HepG2 (cell line): ENCODE measurements around the gene VKORC1. TPM values are rescaled to one million over a fixed set of nuclear protein-coding genes. Genes with fewer than 3 reads are reported as not detected.
A peak's percentile ranks its signal among the peaks of the same experiment; 100 is the strongest.

ENCODE experiments used
- ATAC-seq: fragments of 200-7000 bp; cut with Tn5 transposase; 3 replicates; pipeline ENCODE4 v1.9.1; 2020; ENCODE audit warnings: mild to moderate bottlenecking, moderate library complexity
- BruUV-seq: library from RNA; stranded (reverse); fragments of 400-500 nt; replicated peaks from 2 replicates; lab custom pipeline; 2021; lab: Mats Ljungman, UMichigan
- CTCF ChIA-PET: fragments of 300-600 bp; formaldehyde crosslinking; extraction: SDS; loops from one replicate; lab custom pipeline; 2021; ENCODE audit warnings: low total read pairs, inconsistent platforms, low intra/inter-chr PET ratio; lab: Yijun Ruan, JAX
- POLR2A ChIA-PET: fragments of 350-600 bp; sonication (Branson Sonifier 250); formaldehyde crosslinking; loops from one replicate; lab custom pipeline; 2020; ENCODE audit warnings: antibody characterized with exemption, inconsistent platforms; lab: Yijun Ruan, JAX
- DNase-seq: peaks from one replicate; pipeline ENCODE4 v3.0.0-alpha.2; 2015; ENCODE audit warnings: low spot score
- FAIRE-seq: peaks from 3 replicates; lab custom pipeline; 2011; peaks lifted over from hg19 to GRCh38; lab: Jason Lieb, UNC
- H2AFZ ChIP-seq: one replicate; pipeline ENCODE4 v1.6.1; 2011; ENCODE audit warnings: low read length, inconsistent platforms
- H3K27ac ChIP-seq: fragments of 300-600 bp; 3 replicates; pipeline ENCODE4 v1.8.0; 2011; ENCODE audit warnings: mixed run types, mild to moderate bottlenecking, mixed read lengths, low read length, inconsistent platforms; ENCODE audit not compliant: insufficient read depth; ENCODE audit errors: extremely low read length
- H3K27me3 ChIP-seq, 2 experiments: fragments of 200-600 bp in 1 of 2; 2 replicates in 1 of 2; 3 replicates in 1 of 2; pipeline versions ENCODE4 v1.6.0 to v1.8.0; 2011; ENCODE audit warnings: low read length in 2 of 2, mild to moderate bottlenecking in 2 of 2, moderate library complexity in 2 of 2, inconsistent platforms in 1 of 2; ENCODE audit not compliant: insufficient read depth in 2 of 2, control insufficient read depth in 1 of 2
- H3K36me3 ChIP-seq, 2 experiments: fragments of 200-600 bp in 1 of 2; replicated peaks in 1 of 2; 2 replicates in 1 of 2; 3 replicates in 1 of 2; pipeline versions ENCODE4 v1.5.1 to v1.8.0; 2011; ENCODE audit warnings: low read length in 2 of 2, inconsistent platforms in 1 of 2; ENCODE audit not compliant: insufficient read depth in 2 of 2, control insufficient read depth in 1 of 2
- H3K4me1 ChIP-seq: 2 replicates; pipeline ENCODE4 v1.5.1; 2012; ENCODE audit warnings: low read length, inconsistent platforms; ENCODE audit not compliant: insufficient read depth
- H3K4me2 ChIP-seq: 2 replicates; pipeline ENCODE4 v1.6.0; 2011; ENCODE audit warnings: low read depth, low read length, inconsistent platforms
- H3K4me3 ChIP-seq, 3 experiments: fragments of 200-600 bp in 1 of 3; sonication (generic), shearing (Covaris generic) in 1 of 3; replicated peaks in 1 of 3; 2 replicates each; pipeline ENCODE4 v1.5.1; 2011 to 2016; ENCODE audit warnings: low read length in 3 of 3, inconsistent platforms in 2 of 3, low read depth in 2 of 3, mild to moderate bottlenecking in 2 of 3, control low read depth in 1 of 3, mixed read lengths in 1 of 3; ENCODE audit not compliant: insufficient read depth in 1 of 3
- H3K79me2 ChIP-seq: one replicate; pipeline ENCODE4 v1.6.1; 2011; ENCODE audit warnings: low read length, inconsistent platforms; ENCODE audit not compliant: insufficient read depth
- H3K9ac ChIP-seq: 2 replicates; pipeline ENCODE4 v1.6.0; 2011; ENCODE audit warnings: mild to moderate bottlenecking, low read depth, low read length, inconsistent platforms; ENCODE audit not compliant: insufficient read depth
- H3K9me3 ChIP-seq: 2 replicates; pipeline ENCODE4 v1.5.1; 2012; ENCODE audit warnings: mild to moderate bottlenecking, low read length
- H4K20me1 ChIP-seq: 2 replicates; pipeline ENCODE4 v1.6.0; 2011; ENCODE audit warnings: inconsistent platforms, mild to moderate bottlenecking, low read length, moderate library complexity; ENCODE audit not compliant: insufficient read depth
- ARNT ChIP-seq: fragments of 450-650 bp; IDR thresholded peaks from 2 replicates; pipeline ENCODE4 v1.6.1; 2017
- ATF1 ChIP-seq: IDR thresholded peaks from 2 replicates; pipeline ENCODE4 v1.6.1; 2016; ENCODE audit warnings: mild to moderate bottlenecking, control low read depth
- FOXK1 ChIP-seq: sonication (generic); formaldehyde crosslinking; IDR thresholded peaks from 2 replicates; pipeline ENCODE4 v1.4.0; 2020; ENCODE audit warnings: low read depth, missing genetic modification reagents, borderline replicate concordance
- GATAD1 ChIP-seq: IDR thresholded peaks from 2 replicates; pipeline ENCODE4 v1.6.1; 2016; ENCODE audit warnings: missing genetic modification reagents, missing compliant biosample characterization
- GPBP1L1 ChIP-seq: sonication (generic); formaldehyde crosslinking; IDR thresholded peaks from 2 replicates; pipeline ENCODE4 v1.5.0; 2020; ENCODE audit warnings: mild to moderate bottlenecking, missing genetic modification reagents
- NKX3-1 ChIP-seq: sonication (generic); formaldehyde crosslinking; IDR thresholded peaks from 2 replicates; pipeline ENCODE4 v1.5.0; 2020; ENCODE audit warnings: missing genetic modification reagents
- NR2F6 ChIP-seq, 2 experiments: IDR thresholded peaks; 2 replicates each; pipeline ENCODE4 v1.6.1; 2016; ENCODE audit warnings: antibody characterized with exemption in 1 of 2, mild to moderate bottlenecking in 1 of 2
- POLR2A ChIP-seq, 2 experiments: IDR thresholded peaks; 2 replicates each; pipeline ENCODE4 v1.6.1; 2011; ENCODE audit warnings: low read depth in 2 of 2, low read length in 2 of 2, mild to moderate bottlenecking in 1 of 2, moderate library complexity in 1 of 2; ENCODE audit not compliant: insufficient read depth in 1 of 2
- RXRB ChIP-seq: IDR thresholded peaks from 2 replicates; pipeline ENCODE4 v1.6.1; 2016; ENCODE audit warnings: borderline replicate concordance, missing genetic modification reagents, missing compliant biosample characterization
- SIX1 ChIP-seq: sonication (generic); formaldehyde crosslinking; IDR thresholded peaks from 2 replicates; pipeline ENCODE4 v1.4.0; 2020; ENCODE audit warnings: missing genetic modification reagents, borderline replicate concordance
- SUZ12 ChIP-seq: fragments of 150-350 bp; IDR thresholded peaks from 2 replicates; pipeline ENCODE4 v1.6.1; 2014; ENCODE audit warnings: low read depth, low read length
- TBX2 ChIP-seq: sonication (generic); formaldehyde crosslinking; IDR thresholded peaks from 2 replicates; pipeline ENCODE4 v1.5.0; 2020; ENCODE audit warnings: missing genetic modification reagents, mild to moderate bottlenecking, borderline replicate concordance
- ZFP82 ChIP-seq: sonication (generic); formaldehyde crosslinking; IDR thresholded peaks from 2 replicates; pipeline ENCODE4 v1.5.1; 2020; ENCODE audit warnings: mild to moderate bottlenecking, missing genetic modification reagents, borderline replicate concordance
- ZNF354B ChIP-seq: sonication (generic); formaldehyde crosslinking; IDR thresholded peaks from 2 replicates; pipeline ENCODE4 v1.8.0; 2022; ENCODE audit warnings: mild to moderate bottlenecking, missing genetic modification reagents
- ZNF788 ChIP-seq: sonication (generic); formaldehyde crosslinking; IDR thresholded peaks from 2 replicates; pipeline ENCODE4 v1.5.0; 2020; ENCODE audit warnings: mild to moderate bottlenecking, missing genetic modification reagents, borderline replicate concordance
- ZNF790 ChIP-seq: sonication (generic); formaldehyde crosslinking; IDR thresholded peaks from 2 replicates; pipeline ENCODE4 v1.8.0; 2022; ENCODE audit warnings: missing genetic modification reagents, mild to moderate bottlenecking, borderline replicate concordance
- WGBS: methylation state at CpG from one replicate; pipeline ENCODE4 v1.1.6; 2017; ENCODE audit warnings: low lambda C conversion rate; 5-methylcytosine and 5-hydroxymethylcytosine counted together
- in situ Hi-C: cut with HindIII; loops from 2 replicates; pipeline ENCODE4 v1.10.0; 2017; ENCODE audit warnings: low pct_unique_long_range_greater_than_20kb; ENCODE audit not compliant: extremely low pct_ligation_motif_present
- intact Hi-C: fragments of 100-400 bp; cut with micrococcal nuclease; formaldehyde crosslinking; loops from one replicate; pipeline ENCODE4 v1.10.0; 2022; ENCODE audit not compliant: unreplicated experiment
- polyA plus RNA-seq, 8 experiments: library from polyadenylated mRNA; depleted of rRNA in 3 of 8; stranded (reverse) in 7 of 8; unstranded in 1 of 8; fragments of >200 nt; fragmentation: Illumina TruSeq in 4 of 8; extraction: Trizol in 4 of 8; gene quantifications; 2 replicates each; pipeline versions ENCODE4 v1.2.1 to v1.2.3, GENCODE V29; 2011 to 2016; ENCODE audit warnings: low read depth in 4 of 8, missing spikeins in 1 of 8, mixed read lengths in 1 of 8; ENCODE audit not compliant: insufficient read depth in 1 of 8
- total RNA-seq, 5 experiments: library from RNA; depleted of rRNA; stranded (reverse); fragments of >200 nt; fragmentation: Illumina TruSeq; extraction: Trizol; gene quantifications; 2 replicates each; pipeline ENCODE4 v1.2.3, GENCODE V29; 2016; ENCODE audit warnings: low read depth in 1 of 5
- TF ChIP-seq, protein P1 (sequence below): sonication (generic); formaldehyde crosslinking; IDR thresholded peaks from 2 replicates; pipeline ENCODE4 v1.4.0; 2020; ENCODE audit warnings: missing genetic modification reagents
- TF ChIP-seq, protein P2 (sequence below): sonication (generic); formaldehyde crosslinking; IDR thresholded peaks from 2 replicates; pipeline ENCODE4 v1.4.0; 2020; ENCODE audit warnings: missing genetic modification reagents
- TF ChIP-seq, protein P3 (sequence below): sonication (generic); formaldehyde crosslinking; conservative IDR thresholded peaks from 2 replicates; pipeline ENCODE4 v1.8.1; 2023; ENCODE audit warnings: missing genetic modification reagents

Gene VKORC1
- total and polyA plus RNA-seq, 2 of the 13 experiments (the other 11 are each of a cell fraction or from before 2014, with no cell fraction given), result 141 to 615 TPM

- TF ChIP-seq, protein P1, sequence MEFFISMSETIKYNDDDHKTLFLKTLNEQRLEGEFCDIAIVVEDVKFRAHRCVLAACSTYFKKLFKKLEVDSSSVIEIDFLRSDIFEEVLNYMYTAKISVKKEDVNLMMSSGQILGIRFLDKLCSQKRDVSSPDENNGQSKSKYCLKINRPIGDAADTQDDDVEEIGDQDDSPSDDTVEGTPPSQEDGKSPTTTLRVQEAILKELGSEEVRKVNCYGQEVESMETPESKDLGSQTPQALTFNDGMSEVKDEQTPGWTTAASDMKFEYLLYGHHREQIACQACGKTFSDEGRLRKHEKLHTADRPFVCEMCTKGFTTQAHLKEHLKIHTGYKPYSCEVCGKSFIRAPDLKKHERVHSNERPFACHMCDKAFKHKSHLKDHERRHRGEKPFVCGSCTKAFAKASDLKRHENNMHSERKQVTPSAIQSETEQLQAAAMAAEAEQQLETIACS (CRISPR knock-in tag), result no peak
- TF ChIP-seq FOXK1, result no peak
- TF ChIP-seq GPBP1L1 (CRISPR knock-in tag), result no peak
- no peak for TF ChIP-seq ATF1 (CRISPR knock-in tag)
- no peak for TF ChIP-seq POLR2A (IDR thresholded peaks at IDR 0.05; ENCODE audit: insufficient read depth in 1 of 2, low read depth in 2 of 2, low read length in 2 of 2)
- TF ChIP-seq, protein P2, sequence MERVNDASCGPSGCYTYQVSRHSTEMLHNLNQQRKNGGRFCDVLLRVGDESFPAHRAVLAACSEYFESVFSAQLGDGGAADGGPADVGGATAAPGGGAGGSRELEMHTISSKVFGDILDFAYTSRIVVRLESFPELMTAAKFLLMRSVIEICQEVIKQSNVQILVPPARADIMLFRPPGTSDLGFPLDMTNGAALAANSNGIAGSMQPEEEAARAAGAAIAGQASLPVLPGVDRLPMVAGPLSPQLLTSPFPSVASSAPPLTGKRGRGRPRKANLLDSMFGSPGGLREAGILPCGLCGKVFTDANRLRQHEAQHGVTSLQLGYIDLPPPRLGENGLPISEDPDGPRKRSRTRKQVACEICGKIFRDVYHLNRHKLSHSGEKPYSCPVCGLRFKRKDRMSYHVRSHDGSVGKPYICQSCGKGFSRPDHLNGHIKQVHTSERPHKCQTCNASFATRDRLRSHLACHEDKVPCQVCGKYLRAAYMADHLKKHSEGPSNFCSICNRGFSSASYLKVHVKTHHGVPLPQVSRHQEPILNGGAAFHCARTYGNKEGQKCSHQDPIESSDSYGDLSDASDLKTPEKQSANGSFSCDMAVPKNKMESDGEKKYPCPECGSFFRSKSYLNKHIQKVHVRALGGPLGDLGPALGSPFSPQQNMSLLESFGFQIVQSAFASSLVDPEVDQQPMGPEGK (CRISPR knock-in tag), result no peak
- TF ChIP-seq, all 625 proteins: peak for 27
These were observed 541 bp downstream of the VKORC1 start (continued) for GRCh38 chr16:31094088-31094423.

GRCh38 chr16:31093132-31093703 is 1.4 kb downstream of the VKORC1 start:
- Histone ChIP-seq H3K36me3 (peaks cover 13 to 32% of the 10 kb centered on the region in 2 experiments), H3K9me3 (no peaks in the 10 kb centered on the region), H3K79me2 (peaks cover 33% of the 10 kb centered on the region), H3K4me2 (peak overlapping the region; percentile 99), H3K9ac (peak overlapping the region; percentile 94), H3K27ac (peak overlapping the region; percentile 84), H3K4me3 (peak overlapping the region; percentile 80 to 100 (median 82)), H3K4me1 (peaks cover 27% of the 10 kb centered on the region), H4K20me1 (peaks cover 12% of the 10 kb centered on the region), H2AFZ (no peak overlapping the region), H3K27me3 (no peaks in the 10 kb centered on the region; a peak in 1 of 5 replicates)
- POLR2A ChIA-PET, result interaction anchor here (0.7 to 5.0 kb wide), 15 partner anchors 9 to 138 kb away, joined by 3 to 49 read pairs (median 6); partner anchors contain the start of genes FUS, HSD3B7, KAT8 and STX4
- in situ Hi-C loops (no loop called here), intact Hi-C loops (loop anchor here (1.0 to 10.0 kb wide), 2 partner anchors 49 to 138 kb away; partner anchors contain the start of gene SETD1A)
- DNase-seq, result peak; percentile 74
- FAIRE-seq, result peak; percentile 74
- no TSS peak for BruUV-seq
- peak; percentile 36 for ATAC-seq
- CTCF ChIA-PET, result no interaction called here
- 5% methylated on average over 17 of the region's 17 CpGs for WGBS
- TF ChIP-seq ZNF354B (CRISPR knock-in tag) (no peak), ZFP82 (no peak), RXRB (CRISPR knock-in tag) (peak; percentile 44; the same call in 1 of the 2 replicates), NR2F6 (IDR thresholded peaks at IDR 0.05) (no peak), NR2F6 (CRISPR knock-in tag; IDR thresholded peaks at IDR 0.05) (peak; percentile 44; the same call in 1 of the 2 replicates), ZNF788 (peak; percentile 51; the same call in 1 of the 2 replicates), ARNT (no peak), SIX1 (no peak), NKX3-1 (CRISPR knock-in tag) (no peak), TBX2 (CRISPR knock-in tag) (peak; percentile 42; the same call in 1 of the 2 replicates), ZNF790 (CRISPR knock-in tag) (no peak), SUZ12 (no peak), GATAD1 (CRISPR knock-in tag) (no peak)
- TF ChIP-seq, protein P3, sequence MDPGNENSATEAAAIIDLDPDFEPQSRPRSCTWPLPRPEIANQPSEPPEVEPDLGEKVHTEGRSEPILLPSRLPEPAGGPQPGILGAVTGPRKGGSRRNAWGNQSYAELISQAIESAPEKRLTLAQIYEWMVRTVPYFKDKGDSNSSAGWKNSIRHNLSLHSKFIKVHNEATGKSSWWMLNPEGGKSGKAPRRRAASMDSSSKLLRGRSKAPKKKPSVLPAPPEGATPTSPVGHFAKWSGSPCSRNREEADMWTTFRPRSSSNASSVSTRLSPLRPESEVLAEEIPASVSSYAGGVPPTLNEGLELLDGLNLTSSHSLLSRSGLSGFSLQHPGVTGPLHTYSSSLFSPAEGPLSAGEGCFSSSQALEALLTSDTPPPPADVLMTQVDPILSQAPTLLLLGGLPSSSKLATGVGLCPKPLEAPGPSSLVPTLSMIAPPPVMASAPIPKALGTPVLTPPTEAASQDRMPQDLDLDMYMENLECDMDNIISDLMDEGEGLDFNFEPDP (CRISPR knock-in tag), result no peak
